Ectodermal cell (in vitro differentiated cells): Measurements from ENCODE around the gene PGS1.

Experiments
- H3K27ac ChIP-seq: 2 replicates; pipeline ENCODE4 v1.7.0; 2013; ENCODE audit warnings: mild to moderate bottlenecking, low read depth, low read length; ENCODE audit not compliant: insufficient read depth, poor library complexity, severe bottlenecking
- H3K27me3 ChIP-seq: 2 replicates; pipeline ENCODE4 v1.7.0; 2013; ENCODE audit warnings: mild to moderate bottlenecking, low read length; ENCODE audit not compliant: insufficient read depth, control insufficient read depth, poor library complexity, severe bottlenecking
- H3K36me3 ChIP-seq: one replicate; pipeline ENCODE4 v1.7.0; 2013; ENCODE audit warnings: low read length; ENCODE audit not compliant: control insufficient read depth, insufficient read depth
- H3K4me1 ChIP-seq: one replicate; pipeline ENCODE4 v1.7.0; 2013; ENCODE audit warnings: low read length; ENCODE audit not compliant: control insufficient read depth, insufficient read depth
- H3K4me3 ChIP-seq: 2 replicates; pipeline ENCODE4 v1.7.0; 2013; ENCODE audit warnings: low read depth, low read length, control low read depth; ENCODE audit not compliant: insufficient read depth
- H3K9me3 ChIP-seq: 2 replicates; pipeline ENCODE4 v1.7.0; 2013; ENCODE audit warnings: mild to moderate bottlenecking, low read length, moderate library complexity; ENCODE audit not compliant: control insufficient read depth
- WGBS, 2 experiments: methylation state at CpG; one replicate each; pipeline ENCODE4 v1.1.7; 2013; ENCODE audit warnings: missing lambda C conversion rate in 2 of 2; 5-methylcytosine and 5-hydroxymethylcytosine counted together

PGS1 gene

DNA sequence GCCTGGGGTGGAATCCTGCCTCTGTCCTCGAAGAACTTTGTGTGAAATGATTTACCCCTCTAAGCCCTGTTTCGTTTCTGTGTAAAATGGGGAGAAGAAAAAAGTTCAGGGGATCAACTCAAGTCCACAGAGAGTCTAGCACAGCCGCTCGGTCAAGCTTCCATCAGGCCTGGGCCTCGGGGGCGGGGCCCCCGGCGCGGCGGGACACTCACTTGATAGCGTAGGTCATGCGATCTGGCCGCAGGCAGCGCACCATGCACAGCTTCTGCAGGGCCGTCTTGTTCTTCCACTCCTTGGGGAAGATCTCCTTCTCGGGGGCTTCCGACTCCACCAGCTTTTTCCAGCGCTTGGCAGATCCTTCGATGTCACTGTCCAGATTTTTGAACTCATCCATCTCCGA lies 65.9 kb downstream of the PGS1 start:
- WGBS, 2 experiments: 93 to 94% methylated on average over 20 of the region's 20 CpGs
- H3K27me3 ChIP-seq: no peaks in the 10 kb centered on the region
- H3K9me3 ChIP-seq: no peaks in the 10 kb centered on the region
- H3K4me1 ChIP-seq: no peaks in the 10 kb centered on the region
- H3K27ac ChIP-seq: no peak overlapping the region
- no peaks in the 10 kb centered on the region for H3K36me3 ChIP-seq
- no peak overlapping the region for H3K4me3 ChIP-seq

DNA sequence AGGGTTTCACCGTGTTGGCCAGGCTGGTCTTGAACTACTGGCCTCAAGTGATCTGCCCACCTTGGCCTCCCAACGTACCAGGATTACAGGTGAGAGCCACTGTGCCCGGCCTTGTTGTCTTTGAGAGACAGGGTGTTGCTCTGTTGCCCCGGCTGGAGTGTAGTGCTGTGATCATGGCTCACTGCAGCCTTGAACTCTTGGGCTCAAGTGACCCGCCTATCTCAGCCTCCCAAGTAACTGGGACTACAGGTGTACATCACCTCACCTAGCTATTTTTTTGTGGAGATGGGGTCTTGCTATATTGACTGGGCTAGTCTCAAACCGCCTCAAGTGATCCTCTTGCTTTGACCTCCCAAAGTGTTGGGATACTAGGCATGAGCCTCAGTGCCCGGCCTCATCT lies 68.4 kb downstream of the PGS1 start:
- Histone ChIP-seq H3K9me3 (no peaks in the 10 kb centered on the region), H3K27me3 (no peaks in the 10 kb centered on the region), H3K27ac (no peak overlapping the region), H3K4me1 (no peaks in the 10 kb centered on the region), H3K36me3 (no peaks in the 10 kb centered on the region), H3K4me3 (no peak overlapping the region)
- 92 to 93% methylated on average over 7 of the region's 7 CpGs for WGBS, 2 experiments

DNA sequence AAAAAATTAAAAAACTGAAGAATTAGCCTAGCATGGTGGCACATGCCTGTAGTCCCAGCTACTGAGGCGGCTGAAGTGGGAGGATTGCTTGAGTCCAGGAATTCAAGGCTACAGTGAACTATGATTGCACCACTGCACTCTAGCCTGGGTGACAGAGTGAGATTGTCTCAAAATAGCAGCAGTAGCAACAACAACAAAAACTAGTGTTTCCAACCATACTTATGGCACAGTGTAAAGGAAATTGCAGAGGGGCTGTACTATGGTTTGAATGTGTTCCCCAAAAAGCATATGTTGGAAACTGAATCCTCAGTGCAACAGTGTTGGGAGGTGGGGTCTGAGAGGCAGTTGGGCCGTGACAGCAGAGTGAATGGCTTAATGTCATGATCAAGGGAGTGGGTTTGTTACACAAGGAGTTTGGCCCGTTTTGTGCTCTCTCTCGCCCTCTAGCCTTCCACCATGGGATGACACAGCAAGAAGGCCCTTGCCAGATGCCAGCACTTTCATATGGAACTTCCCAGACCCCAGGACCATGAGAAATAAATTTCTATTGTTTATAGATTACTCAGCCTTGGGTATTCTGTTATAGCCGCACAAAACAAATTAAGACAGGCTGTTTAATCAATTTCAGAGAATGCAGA lies 70.0 kb downstream of the PGS1 start:
- H3K9me3 ChIP-seq: no peaks in the 10 kb centered on the region
- H3K27ac ChIP-seq: no peak overlapping the region
- H3K27me3 ChIP-seq: no peaks in the 10 kb centered on the region
- no peak overlapping the region for H3K4me3 ChIP-seq
- WGBS, 2 experiments: 68 to 72% methylated on average over 5 of the region's 5 CpGs
- no peaks in the 10 kb centered on the region for H3K36me3 ChIP-seq
- H3K4me1 ChIP-seq: no peaks in the 10 kb centered on the region

DNA sequence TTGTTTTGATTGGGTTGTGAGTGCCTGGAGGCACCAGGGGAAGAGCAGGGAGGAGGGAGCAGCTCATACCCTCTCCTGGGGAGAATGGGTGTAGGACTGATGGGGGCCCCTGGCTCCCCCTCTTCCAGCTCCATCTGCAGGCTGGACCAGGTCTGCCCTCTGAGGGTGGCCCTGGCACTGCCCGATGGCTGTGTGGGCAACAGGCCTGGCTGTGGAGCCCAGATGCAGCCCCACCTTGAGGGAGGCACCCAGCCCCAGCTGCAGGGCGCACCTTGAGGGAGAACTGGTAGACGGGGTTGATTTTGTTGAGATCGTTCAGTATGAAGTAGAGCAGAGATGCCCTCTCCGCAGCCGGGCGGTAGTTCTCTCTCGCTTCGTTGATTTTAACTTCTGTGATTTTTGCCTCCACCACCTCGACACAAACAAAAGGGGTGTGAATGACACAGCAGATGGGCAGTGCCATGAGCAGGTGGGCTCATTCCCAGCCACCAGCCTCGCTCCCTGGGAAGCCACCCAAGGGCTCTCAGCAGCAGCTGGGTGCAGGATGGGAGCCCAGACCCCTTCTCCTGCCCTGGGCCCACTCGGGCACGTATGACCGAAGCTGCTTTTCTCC lies 71.6 kb downstream of the PGS1 start:
- H3K9me3 ChIP-seq: no peaks in the 10 kb centered on the region
- H3K4me1 ChIP-seq: no peaks in the 10 kb centered on the region
- WGBS, 2 experiments: 95 to 96% methylated on average over 14 of the region's 14 CpGs
- H3K36me3 ChIP-seq: no peaks in the 10 kb centered on the region
- H3K27ac ChIP-seq: no peak overlapping the region
- H3K27me3 ChIP-seq: no peaks in the 10 kb centered on the region
- H3K4me3 ChIP-seq: no peak overlapping the region

DNA sequence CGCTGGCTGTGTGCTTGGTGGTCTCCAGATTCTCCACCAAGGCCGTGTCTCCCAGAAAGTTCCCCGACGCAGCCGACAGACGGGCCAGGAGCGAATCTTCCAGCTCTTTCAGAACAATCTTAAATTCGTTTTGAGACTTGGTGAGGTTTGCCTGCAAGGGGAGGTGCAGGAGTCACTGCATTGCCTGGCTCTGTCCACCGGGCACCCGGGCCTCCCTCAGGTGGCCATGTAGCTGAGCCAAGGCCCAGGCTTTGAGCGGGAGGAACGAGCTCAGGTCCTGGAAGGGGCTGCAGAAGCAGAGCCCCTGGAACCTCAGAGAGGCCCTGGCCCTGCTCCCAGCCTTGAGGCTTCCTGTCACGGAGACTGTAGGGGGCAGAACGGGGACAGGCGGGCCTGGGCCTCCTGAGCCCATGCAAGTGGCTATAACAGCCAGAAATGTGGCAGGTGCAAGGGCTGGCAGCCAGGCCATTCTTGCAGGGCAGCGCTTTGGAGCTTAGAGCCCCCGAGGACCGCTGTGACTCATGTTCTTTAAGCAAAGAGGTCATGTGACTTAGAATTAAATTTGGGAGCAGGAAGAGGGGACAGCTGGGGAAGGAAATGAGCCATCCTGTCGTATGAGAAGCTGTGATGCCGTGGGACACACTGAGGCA lies 72.4 kb downstream of the PGS1 start:
- 86% methylated on average over 20 of the region's 20 CpGs for WGBS, 2 experiments
- H3K36me3 ChIP-seq: no peaks in the 10 kb centered on the region
- no peaks in the 10 kb centered on the region for H3K4me1 ChIP-seq
- no peaks in the 10 kb centered on the region for H3K9me3 ChIP-seq
- no peak overlapping the region for H3K4me3 ChIP-seq
- no peaks in the 10 kb centered on the region for H3K27me3 ChIP-seq
- no peak overlapping the region for H3K27ac ChIP-seq

DNA sequence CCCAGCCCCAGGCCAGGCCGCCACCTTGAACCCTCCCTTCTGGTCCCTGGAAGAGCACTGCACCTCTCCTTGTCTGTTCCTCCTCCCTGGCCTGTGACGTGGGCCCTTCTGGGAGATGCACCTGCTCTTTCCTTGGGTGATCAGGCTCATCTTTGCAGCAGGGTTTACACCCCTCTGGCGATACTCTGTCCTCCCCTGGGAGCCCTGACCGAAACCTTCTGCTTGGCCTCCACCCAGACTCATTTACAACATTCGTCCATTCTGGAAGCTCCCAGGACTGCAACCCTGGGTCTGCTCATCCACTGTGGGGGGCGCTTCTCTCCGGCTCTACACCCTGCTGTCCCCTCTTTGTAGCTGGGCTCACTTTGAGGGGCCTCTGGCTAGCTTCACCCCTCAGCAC lies 73.3 kb downstream of the PGS1 start:
- no peaks in the 10 kb centered on the region for H3K27me3 ChIP-seq
- H3K4me3 ChIP-seq: no peak overlapping the region
- no peaks in the 10 kb centered on the region for H3K4me1 ChIP-seq
- no peaks in the 10 kb centered on the region for H3K9me3 ChIP-seq
- no peak overlapping the region for H3K27ac ChIP-seq
- H3K36me3 ChIP-seq: no peaks in the 10 kb centered on the region
- 89 to 91% methylated on average over 7 of the region's 7 CpGs for WGBS, 2 experiments

DNA sequence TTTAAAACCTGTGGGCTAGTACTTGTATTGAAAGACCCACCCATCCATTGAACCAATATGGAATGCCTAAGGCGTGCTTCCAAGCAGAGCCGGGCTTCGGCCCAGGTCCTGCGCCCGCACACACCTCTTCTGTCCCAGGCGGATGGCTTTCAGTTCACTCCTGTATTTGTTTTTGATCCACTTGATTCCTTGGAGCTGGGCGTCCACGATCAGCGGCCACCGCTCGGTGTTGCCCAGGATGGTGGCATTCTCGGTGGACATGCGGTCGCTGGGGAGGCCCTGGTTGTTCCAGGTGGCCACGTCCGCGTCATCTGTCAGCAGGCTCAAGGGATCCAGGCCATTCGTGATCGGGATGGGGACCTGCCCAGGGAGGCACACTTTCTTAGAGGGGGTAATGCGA lies 75.9 kb downstream of the PGS1 start:
- Histone ChIP-seq H3K9me3 (no peaks in the 10 kb centered on the region), H3K36me3 (no peaks in the 10 kb centered on the region), H3K27ac (no peak overlapping the region), H3K27me3 (no peaks in the 10 kb centered on the region), H3K4me1 (no peaks in the 10 kb centered on the region), H3K4me3 (no peak overlapping the region)
- WGBS, 2 experiments: 96% methylated on average over 20 of the region's 20 CpGs

- WGBS, 2 experiments: 95 to 97% methylated on average over 10 of the region's 10 CpGs
Measured at GRCh38 chr17:78458091-78458490, 79.6 kb downstream of the PGS1 start.

GRCh38 chr17:78458736-78459335 lies 80.4 kb downstream of the PGS1 start:
- Histone ChIP-seq H3K4me1 (no peaks in the 10 kb centered on the region), H3K4me3 (no peak overlapping the region), H3K27me3 (no peaks in the 10 kb centered on the region), H3K9me3 (no peaks in the 10 kb centered on the region), H3K36me3 (no peaks in the 10 kb centered on the region), H3K27ac (no peak overlapping the region)
- WGBS, 2 experiments: 93% methylated on average over 37 of the region's 37 CpGs

More at GRCh38 chr17:78458091-78458490, 79.6 kb downstream of the PGS1 start:
- Histone ChIP-seq H3K4me3 (no peak overlapping the region), H3K27me3 (no peaks in the 10 kb centered on the region), H3K27ac (no peak overlapping the region), H3K4me1 (no peaks in the 10 kb centered on the region), H3K9me3 (no peaks in the 10 kb centered on the region), H3K36me3 (no peaks in the 10 kb centered on the region)

- WGBS, 2 experiments: 94% methylated on average over 21 of the region's 21 CpGs
- Histone ChIP-seq H3K27me3 (no peaks in the 10 kb centered on the region), H3K27ac (no peak overlapping the region), H3K9me3 (no peaks in the 10 kb centered on the region), H3K36me3 (no peaks in the 10 kb centered on the region), H3K4me1 (no peaks in the 10 kb centered on the region), H3K4me3 (no peak overlapping the region)
Measured at GRCh38 chr17:78459696-78460095, 81.2 kb downstream of the PGS1 start.
